GM19455 (cell line): ENCODE measurements around the gene METTL5.
A peak's percentile ranks its signal among the peaks of the same experiment; 100 is the strongest.
"Not testable (repeated sequence)": the region's sequence is repeated elsewhere in the genome, so short reads cannot be mapped to it uniquely, and the experiment has no call there.

Experiments used
- ATAC-seq: cut with Tn5 transposase; IDR thresholded peaks from one replicate; pipeline ENCODE4 v1.9.1; 2021; ENCODE audit not compliant: unreplicated experiment

The METTL5 gene

DNA sequence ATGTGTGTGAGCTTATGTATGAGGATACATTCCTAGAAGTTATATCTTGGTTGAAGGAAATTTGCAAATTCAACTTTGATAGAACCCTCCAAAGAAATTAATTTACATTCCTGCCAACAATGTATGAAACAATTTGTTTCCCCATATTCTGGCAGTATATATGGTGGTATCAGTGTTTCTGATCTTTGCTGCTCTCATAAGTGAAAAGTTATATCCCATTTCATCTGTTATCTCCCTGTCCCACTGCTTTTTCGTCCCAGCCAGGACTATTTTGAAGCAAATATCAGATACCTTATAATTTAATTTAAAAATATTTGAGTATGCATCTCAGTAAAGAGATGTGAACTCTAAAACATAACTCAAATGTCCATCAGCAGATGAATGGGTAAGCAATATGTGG, 9.7 kb upstream of the METTL5 start:
- no peak for ATAC-seq

DNA sequence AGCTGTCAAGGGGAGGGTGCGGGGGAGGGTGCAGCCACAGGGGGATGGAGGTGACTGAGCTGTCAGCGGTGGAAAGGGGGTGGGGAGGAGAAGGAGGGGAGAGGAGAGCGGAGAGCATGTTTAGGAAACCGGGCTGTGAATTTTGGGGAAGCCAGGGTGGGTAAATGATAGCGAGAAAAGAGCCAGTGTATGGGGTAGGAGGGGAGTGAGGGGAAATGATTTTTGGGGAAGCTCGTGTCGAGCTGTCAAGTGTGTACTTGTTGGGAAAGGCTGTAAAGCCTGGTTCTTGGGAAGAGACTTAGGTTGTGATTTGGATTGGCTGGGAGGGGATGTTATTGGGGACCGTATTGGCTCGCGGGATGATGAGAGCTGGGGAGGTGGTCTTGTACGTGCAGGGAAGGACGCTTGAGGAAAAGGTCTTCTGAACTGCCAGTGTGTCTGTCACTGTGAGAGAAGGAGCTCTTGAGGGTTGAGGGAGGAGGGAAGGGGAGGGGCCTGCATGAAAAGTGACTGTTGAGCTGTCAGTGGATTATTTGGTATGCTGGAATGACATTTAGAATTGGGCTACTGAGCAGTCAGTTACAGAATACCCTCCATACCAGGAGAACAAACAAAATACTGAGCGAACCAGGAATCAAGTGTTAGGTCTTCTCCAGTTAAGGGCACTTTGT, 3.6 kb upstream of the METTL5 start:
- no peak for ATAC-seq

DNA sequence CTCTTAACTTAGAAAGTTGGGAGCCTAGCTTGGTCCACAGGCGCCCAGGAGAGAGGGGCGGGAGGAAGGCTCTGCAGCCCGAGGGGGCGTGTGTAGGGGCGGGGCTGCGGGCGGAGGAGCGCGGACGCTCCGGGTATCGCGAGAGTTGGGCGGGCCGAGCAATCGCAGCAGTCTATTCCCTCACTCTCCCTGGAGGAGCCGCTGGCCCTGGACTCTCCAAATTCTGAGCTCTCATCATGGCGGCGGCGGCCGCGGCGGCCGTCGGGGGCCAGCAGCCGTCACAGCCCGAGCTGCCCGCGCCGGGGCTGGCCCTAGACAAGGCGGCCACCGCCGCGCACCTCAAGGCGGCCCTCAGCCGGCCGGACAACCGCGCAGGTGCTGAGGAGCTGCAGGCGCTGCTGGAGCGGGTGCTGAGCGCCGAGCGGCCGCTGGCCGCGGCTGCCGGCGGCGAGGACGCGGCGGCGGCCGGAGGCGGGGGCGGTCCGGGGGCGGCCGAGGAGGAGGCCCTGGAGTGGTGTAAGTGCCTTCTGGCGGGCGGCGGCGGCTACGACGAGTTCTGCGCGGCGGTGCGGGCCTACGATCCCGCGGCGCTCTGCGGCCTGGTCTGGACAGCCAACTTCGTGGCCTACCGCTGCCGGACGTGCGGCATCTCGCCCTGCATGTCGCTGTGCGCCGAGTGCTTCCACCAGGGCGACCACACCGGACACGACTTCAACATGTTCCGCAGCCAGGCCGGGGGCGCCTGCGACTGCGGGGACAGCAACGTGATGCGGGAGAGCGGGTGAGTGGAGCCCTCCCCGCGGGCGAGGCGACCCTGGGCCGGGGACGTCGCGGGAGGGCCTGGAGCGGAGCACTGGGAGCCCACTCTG, 2.8 kb upstream of the METTL5 start, which contains the start of gene UBR3:
TSS of gene UBR3 (plus strand) at position 183 of the 869 bp plus-strand sequence. CDS start at position 237, 54 bp downstream.
- ATAC-seq = peak; percentile 78

DNA sequence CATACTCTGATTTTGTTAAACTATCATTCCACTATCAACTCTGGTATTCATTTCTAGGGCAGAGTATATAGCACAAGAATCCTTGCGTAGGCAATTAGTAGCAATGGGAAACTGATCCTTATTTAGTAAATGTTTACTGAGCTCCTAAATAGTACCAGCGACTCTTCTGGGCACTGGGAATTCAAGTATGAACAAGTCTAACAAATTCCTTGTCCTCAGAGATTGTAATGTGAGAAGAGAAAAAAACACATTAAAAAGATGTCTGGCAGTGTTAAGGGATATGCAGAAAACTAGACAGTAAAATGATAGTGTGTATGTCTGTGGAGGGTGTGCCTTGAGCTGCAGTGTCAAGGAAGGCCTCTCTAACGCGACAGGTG, 721 bp downstream of the METTL5 start:
- ATAC-seq = no peak

DNA sequence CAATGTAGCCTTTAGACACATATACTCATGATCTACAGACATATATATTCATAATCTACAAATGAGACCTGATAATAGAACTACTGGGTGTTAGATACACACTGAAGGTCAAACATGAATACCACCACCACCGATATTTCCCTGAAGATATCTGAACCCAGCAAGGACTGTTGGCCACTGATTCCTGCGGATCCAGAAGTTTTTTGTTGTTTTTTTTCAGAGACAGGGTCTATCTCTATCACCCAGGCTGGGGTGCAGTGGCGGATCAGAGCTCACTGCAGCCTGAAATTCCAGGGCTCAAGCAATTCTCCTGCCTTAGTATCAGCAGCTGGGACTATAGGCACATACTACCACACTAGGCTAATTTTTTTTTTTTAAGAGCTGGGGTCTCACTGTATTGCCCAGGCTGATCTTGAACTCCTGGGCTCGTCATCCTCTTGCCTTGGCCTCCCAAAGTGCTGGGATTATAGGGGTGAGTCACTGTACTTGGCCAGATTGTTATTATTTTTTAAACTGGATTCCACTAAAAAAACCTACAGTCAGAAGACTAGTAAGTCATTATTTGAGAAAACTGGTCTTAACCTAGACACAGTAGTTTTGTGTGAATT, 1.8 kb downstream of the METTL5 start:
- ATAC-seq = no peak

DNA sequence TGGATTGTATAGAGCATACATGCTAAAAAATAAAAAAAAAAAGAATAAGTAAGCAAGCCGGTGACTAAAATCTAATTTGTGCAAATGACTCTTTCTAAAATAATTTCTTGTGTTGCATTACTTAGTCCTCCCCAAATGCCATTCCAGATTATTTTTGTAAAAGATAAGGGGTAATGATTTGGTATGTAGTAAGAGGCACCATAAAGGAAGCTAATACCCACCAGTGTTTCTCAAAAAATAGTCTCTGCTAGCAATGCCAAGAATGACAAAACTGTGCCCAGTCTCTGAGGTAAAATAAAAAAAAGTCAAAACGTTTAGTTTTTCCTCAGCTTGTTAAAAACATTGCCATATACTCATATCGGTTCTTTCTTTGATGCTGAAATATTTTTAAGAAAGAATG, 2.7 kb downstream of the METTL5 start:
- ATAC-seq = no peak

DNA sequence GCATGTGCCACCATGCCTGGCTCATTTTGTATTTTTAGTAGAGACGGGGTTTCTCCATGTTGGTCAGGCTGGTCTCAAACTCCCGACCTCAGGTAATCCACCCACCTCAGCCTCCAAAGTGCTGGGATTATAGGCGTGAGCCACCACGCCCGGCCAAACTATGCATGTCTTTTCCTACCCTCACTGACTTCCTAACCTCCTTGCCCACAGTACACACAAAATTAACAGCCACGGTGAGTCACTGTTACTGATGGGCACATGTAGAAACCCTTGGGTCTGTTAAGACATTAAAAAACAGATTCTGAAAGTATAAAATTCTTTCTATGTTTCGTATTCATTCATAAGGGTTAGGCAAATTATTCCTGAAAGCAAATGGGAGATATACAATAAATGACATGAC, 4.6 kb downstream of the METTL5 start:
- not testable (repeated sequence) for ATAC-seq

DNA sequence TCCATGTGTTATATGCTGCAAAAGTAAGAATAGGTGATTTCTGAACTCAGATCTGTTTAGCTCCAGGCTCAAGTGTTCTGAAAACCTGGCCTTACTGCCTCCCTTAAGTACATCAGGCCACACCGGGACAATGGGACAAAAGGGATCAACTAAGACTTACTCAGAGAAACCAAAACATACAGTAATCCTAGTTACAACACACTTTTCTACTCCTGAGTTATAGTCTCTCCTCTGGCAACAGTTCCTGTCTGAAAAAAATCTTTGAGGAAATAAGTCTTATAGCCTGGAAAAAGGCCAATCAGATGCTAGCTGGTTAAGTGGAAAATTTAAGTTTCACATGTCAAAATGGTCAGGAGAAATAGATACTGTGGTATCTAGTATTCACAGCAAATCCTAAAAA, 5.6 kb downstream of the METTL5 start:
- ATAC-seq = no peak

DNA sequence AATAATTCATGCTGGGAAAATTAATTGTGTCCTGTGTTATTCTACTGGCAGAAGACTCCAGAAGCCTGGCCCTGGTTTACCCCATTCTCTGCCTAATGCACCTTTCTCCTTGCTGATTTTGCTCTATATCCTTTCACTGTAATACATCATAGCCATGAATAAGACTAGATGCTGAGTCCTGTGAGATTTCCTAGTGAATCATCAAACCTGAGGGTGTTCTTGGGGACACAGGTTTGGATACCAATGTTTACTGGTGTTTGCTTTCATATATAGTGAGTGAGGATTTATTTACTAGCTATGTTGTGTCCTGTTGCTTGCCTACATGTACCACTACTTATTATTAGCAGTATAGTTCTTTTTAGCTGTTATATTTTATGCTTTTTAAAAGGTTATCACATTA, 6.5 kb downstream of the METTL5 start:
- ATAC-seq = no peak

DNA sequence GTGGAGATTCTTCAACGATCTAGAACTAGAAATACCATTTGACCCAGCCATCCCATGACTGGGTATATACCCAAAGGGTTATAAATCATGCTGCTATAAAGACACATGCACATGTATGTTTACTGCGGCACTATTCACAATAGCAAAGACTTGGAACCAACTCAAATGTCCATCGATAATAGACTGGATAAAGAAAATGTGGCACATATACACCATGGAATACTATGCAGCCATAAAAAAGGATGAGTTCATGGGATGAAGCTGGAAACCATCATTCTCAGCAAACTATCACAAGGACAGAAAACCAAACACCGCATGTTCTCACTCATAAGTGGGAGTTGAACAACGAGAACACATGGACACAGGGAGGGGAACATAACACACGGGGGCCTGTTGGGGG, 7.3 kb downstream of the METTL5 start:
- not testable (repeated sequence) for ATAC-seq

DNA sequence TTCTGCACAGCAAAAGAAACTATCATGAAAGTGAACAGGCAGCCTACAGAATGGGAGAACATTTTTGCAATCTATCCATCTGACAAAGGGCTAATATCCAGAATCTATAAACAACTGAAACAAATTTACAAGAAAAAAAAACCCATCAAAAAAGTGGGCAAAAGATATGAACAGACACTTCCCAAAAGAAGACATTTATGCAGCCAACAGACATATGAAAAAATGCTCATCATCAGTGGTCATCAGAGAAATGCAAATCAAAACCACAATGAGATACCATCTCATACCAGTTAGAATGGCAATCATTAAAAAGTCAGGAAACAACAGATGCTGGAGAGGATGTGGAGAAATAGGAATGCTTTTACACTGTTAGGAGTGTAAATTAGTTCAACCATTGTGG, 7.7 kb downstream of the METTL5 start:
- ATAC-seq = not testable (repeated sequence)

DNA sequence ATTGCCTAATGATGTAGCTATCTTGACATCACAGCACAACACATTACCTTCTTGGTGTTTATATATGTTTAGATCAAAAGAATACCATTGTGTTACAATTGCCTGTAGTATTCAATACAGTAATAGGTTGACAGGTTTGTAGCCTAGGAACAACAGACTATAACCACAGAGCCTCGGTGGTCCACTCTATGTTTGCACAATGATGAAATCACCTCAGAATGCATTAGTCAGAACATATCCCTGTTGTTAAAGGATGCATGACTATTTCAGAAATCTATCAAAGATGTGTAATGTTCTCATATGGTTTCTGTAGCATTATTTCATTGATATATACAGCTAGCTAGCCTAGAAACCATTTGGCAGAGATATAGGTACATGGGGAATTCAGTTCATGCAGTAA, 8.9 kb downstream of the METTL5 start:
- ATAC-seq = no peak

DNA sequence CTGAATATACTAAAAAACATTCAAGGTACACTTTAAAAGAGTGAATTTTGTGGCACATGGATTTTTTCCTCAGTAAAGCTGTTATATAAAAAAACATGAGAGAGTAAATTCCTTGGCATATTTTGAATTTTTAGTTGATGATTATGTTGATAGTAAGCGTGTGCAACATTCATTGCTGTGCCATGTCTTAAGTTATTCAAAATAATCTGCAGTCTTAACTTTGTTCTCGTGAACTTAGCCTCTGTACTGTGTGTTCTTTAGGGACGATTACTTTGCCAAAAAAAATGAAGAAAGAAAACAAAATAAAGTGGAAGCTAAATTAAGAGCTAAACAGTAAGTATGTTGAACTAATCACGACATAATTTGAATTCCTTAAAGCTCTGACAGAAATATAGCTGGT, 16.5 kb downstream of the METTL5 start:
- ATAC-seq = no peak

DNA sequence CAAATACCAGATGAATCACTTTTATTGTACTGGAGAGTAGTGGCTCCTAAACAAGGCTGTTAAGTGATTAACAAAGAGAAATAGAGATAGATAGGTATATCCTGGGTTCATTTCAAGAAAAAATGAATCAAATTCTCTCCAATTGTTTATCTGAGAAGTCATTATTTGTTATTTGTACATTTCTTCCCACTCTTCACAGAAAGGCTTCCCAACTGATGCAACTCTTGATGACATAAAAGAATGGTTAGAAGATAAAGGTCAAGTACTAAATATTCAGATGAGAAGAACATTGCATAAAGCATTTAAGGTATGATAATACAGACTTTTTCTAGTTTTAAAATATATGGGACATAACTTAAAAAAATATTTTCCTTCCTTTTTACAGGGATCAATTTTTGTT, 18.1 kb downstream of the METTL5 start:
- no peak for ATAC-seq

DNA sequence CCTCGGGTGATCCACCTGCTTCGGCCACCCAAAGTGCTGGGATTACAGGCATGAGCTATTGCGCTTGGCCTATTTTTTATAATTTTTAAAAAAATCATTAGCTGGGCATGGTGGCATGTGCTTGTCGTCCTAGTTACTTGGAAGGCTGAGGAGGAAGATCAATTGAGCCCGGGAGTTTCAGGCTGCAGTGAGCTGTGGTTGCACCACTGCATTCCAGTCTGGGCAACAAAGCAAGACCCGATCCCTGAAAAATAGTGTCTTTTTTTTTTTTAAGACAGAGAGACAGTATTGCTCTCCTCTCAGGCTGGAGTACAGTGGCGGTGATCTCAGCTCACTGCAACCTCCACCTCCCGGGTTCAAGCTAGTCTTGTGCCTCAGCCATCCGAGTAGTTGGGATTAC, 21.2 kb downstream of the METTL5 start:
- ATAC-seq = no peak

DNA sequence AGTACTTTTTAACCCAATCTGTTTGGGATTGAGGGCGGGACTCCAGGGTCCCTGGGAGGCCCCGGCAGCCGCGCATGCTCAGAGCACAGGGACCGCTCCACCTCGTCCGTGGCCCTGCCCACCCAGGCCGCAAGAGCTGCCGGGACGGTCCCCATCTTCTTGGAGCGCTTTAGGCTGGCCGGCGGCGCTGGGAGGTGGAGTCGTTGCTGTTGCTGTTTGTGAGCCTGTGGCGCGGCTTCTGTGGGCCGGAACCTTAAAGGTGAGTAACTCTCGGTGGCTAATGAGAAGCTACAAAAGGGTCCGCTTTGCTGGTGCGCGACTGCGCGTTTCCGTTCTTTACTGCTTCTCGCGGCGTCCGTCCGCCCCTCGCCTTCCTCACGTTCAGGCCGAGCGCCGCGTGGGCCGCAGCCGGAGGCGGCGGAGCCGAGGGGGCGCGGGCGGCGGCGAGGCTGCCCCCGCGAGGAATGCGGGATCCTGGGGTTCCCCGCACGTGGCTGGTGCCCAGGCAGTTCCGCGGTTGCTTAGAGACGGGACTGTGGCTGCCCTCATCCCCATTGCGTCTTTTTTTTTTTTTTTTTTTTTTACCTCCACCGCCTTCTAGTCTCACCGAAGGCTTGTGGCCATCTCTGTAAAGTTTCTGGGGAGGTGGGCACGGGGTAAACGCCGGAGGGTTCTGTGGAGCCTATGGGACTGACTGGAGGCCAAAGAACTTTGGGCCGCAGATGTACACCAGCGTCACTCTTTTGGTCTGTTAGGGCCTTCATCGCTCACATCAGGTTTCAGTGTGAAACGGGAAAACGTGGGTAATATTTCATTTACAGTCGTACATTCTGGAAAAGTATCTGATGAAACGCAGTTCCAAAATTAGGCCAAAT, 25.8 kb downstream of the METTL5 start, which contains the start of gene SSB:
TSS of gene SSB (plus strand) at position 154 of the 875 bp plus-strand sequence. CDS start 2,090 bp downstream, outside the sequence.
- peak; percentile 96 for ATAC-seq

DNA sequence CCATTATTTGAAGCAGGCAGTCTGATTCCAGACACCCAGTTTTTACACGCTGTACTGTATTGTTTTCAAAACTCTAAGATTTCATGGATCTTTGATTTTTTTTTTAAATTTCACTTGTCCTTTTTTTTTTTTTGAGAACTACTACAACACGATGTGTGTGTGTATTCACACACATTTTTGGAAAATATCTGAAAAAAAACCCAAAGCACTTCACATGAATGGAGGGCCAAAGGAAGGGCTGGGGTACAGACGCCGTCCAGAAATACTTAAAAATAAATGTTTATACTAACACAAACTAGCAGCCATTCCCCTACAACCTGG, 26.3 kb downstream of the METTL5 start:
- ATAC-seq = no peak

DNA sequence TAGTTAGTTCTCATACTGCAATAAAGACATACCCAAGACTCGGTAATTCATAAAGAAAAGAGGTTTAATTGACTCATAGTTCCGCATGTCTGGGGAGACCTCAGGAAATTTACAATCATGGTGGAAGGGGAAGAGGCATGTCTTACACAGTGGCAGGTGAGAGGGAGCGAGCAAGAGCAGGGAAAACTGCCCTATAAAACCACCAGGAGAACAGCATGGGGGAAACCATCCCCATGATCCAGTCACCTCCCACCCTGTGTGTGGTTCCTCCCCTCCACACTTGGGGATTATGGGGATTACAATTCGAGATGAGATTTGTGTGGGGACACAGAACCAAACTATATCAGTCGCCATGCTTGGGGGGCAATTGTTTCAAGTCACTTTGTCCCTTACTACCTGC, 27.1 kb downstream of the METTL5 start:
- no peak for ATAC-seq

DNA sequence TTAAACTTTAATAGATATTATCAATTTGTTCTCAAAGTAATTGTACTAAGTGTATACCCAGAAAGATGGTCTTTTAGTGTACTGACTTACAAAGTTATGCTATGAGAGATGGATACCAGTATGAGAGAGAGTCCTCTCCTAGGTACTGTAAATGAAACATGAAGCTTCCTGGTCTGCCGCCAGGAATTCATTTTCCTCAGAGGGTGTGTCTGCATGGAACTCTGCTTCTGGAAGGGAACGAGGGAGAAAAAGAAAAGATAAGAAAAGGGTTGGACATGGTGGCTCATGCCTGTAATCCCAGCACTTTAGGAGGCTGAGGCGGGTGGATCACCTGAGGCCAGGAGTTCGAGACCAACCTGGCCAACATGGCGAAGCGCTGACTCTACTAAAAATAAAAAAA, 28.3 kb downstream of the METTL5 start:
- no peak for ATAC-seq

DNA sequence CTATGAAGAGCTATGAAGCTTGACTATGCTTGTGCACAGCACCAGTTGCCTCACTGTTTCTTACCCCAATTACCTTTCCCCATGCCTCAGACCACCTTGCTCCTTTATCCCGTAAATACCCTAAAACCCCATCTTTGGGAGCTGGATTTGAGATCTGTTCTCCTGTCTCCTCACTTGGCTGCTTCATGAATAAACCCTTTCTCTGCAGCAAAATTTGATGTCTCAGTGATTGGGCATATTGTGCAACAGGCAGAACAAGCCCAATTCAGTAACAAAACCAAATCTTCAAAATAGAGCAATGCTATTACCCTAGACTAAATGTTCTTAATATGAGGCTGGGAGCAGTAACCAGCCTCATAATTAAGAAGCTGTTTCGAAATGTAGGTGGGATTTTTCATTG, 29.5 kb downstream of the METTL5 start:
- ATAC-seq = no peak

DNA sequence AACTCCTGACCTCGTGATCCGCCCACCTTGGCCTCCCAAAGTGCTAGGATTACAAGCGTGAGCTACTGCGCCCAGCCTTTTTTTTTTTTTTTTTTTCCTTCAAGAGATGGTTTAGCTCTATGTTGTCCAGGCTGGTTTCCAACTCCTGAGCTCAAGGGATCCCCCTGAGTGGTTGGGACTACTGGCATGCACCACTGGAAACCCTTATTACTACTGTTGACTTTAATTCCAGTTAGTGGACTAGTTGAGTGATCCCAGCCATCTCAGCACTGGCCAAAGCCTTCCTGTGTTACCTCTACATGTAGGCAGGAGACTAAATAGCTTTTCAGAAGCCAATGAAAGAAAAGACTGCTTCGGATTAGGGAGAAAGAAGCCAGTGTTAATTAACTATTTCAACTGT, 34.1 kb downstream of the METTL5 start:
- no peak for ATAC-seq
